Measurements from ENCODE around the gene FREY1.

FREY1 gene

DNA sequence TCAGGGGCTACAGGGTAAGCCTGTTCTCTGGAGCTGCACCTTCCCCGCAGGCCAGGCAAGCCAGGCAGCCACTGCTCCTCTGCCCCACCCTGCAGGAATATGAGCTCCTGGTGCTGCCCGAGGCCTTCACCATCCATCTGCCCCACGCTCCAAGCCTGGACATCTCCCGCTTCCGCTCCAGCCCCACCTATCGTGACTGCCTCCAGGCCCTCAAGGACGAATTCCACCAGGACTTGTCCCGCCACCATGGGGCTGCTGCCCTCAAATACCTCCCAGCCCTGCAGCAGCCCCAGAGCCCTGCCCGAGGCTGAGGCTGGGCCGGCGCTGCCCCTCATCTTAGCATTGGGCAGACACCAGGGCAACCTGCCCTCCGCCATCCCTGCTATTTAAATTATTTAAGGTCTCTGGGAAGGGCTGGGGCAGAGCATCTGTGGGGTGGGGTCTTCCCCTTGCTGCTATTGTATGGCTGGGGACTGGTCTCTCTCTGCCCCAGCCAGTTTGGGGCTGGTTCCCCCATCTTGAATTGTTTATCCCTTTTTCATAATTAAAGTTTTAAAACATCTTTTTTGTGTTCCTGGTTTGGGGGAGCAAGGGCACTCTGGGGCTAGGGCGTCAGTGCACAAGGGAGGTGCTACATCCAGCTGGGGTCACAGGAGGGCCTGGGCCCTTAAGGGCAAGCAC, 21.6 kb upstream of the FREY1 start:
- DNase-seq (ENCODE audit: low read depth in 2 of 2): no peak

DNA sequence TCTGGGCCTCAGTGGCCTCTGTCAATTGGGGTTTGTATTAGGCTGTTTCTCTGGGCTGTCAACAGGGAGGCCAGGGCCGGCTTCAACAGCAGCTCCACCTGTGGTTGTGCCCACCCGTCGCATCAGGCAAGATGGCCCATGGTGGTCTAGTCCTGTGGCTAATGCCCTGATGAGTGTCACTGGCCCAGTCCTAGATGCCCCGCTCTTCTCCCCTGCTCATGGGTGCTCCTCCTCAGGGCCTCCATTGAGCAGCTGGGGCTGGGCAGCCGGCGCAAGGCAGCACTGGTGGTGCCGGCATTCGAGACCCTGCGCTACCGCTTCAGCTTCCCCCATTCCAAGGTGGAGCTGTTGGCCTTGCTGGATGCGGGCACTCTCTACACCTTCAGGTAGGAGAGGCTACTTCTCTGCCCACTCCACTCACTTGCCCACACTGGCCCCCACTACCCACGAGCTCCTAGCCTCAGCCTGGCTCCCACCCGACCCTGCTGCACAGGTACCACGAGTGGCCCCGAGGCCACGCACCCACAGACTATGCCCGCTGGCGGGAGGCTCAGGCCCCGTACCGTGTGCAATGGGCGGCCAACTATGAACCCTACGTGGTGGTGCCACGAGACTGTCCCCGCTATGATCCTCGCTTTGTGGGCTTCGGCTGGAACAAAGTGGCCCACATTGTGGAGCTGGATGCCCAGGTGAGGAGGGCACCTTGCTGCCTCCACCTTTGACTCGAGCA, 20.8 kb upstream of the FREY1 start:
- DNase-seq (ENCODE audit: low read depth in 2 of 2): no peak

DNA sequence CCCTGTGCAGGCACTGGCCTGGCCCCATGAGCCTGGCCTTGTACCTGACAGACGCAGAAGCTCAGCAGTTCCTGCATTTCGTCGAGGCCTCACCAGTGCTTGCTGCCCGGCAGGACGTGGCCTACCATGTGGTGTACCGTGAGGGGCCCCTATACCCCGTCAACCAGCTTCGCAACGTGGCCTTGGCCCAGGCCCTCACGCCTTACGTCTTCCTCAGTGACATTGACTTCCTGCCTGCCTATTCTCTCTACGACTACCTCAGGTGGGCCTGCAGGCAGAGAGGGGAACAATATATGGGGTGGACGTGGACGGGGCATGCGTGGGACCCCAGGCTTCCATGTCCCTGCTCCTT, 20.2 kb upstream of the FREY1 start:
- no peak for DNase-seq (ENCODE audit: low read depth in 2 of 2)

DNA sequence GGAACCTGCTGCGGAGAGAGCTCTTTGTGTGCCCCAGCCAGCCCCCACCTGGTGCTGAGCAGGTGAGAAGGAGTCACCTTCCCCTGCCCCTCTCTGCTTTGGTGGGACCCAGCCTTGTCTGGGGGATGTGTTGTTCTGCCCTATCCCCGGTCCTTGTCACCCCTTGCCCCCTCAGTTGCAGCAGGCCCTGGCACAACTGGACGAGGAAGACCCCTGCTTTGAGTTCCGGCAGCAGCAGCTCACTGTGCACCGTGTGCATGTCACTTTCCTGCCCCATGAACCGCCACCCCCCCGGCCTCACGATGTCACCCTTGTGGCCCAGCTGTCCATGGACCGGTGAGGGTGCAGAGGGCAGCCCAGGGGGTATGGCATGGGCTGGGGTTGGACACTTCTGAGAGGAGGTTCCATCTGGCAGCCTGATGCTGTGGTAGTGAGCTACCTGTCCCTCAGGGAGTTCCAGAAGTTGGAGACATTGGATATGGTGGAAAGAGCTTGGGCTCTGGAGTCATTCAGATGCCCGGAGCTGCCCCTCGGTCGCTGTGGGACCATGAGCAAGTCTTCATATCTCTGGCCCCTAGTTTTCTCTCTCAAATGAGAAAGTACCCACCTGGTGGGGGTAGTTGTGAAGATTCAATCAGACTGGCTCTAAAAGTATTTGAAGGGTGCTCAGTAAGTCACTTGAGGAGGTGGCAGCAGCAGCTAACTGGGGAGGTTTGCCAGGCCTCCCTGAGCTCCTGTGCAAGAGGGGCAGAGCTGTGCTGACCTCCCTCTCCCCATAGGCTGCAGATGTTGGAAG, 19.7 kb upstream of the FREY1 start:
- DNase-seq (ENCODE audit: low read depth in 2 of 2): no peak

DNA sequence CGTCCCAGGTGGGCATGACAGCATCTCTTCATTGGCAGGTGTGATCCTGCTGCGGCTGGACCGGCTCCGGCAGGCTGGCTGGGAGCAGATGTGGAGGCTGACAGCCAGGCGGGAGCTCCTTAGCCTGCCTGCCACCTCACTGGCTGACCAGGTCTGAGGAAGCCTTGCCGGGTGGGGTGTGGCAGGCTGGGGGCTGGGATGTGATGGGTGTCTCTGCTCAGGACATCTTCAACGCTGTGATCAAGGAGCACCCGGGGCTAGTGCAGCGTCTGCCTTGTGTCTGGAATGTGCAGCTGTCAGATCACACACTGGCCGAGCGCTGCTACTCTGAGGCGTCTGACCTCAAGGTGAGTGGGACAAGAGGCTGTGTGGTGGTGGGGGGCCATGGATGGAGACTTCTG, 18.9 kb upstream of the FREY1 start:
- DNase-seq (ENCODE audit: low read depth in 2 of 2): no peak

DNA sequence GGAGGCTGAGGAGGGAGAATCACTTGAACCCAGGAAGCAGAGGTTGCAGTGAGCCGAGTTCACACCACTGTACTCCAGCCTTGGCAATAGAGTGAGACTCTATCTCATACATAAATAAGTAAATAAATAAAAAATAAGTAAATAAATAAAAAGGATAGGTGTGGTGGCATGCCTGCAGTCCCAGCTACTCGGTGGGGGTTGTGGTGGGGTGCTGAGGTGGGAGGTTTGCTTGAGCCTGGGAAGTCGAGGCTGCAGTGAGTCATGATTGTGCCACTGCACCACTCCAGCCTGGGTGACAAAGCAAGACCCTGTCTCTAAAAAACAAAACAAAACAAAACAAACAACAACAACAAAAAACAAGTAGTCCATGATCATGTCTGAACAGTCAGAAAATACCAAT, 18.5 kb upstream of the FREY1 start:
- no peak for DNase-seq (ENCODE audit: low read depth in 2 of 2)

DNA sequence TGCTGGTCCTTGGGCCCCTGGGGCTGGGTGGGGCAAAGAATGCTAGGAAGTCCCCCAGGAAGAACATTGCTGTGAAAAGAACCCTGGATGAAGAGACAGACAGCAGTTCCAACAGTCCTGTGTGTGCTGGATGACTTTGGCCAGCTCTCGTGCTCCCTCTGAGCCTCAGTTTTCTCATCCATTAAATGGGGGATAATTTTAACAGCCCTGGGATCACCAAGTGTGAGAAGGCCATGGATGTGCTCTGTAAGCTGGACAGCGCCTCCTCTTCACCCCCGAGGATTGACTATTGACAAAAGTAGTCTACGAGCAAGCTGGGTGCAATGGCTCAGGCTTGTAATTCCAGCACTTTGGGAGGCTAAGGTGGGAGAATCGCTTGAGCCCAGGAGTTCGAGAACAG, 17.9 kb upstream of the FREY1 start:
- DNase-seq (ENCODE audit: low read depth in 2 of 2): no peak

DNA sequence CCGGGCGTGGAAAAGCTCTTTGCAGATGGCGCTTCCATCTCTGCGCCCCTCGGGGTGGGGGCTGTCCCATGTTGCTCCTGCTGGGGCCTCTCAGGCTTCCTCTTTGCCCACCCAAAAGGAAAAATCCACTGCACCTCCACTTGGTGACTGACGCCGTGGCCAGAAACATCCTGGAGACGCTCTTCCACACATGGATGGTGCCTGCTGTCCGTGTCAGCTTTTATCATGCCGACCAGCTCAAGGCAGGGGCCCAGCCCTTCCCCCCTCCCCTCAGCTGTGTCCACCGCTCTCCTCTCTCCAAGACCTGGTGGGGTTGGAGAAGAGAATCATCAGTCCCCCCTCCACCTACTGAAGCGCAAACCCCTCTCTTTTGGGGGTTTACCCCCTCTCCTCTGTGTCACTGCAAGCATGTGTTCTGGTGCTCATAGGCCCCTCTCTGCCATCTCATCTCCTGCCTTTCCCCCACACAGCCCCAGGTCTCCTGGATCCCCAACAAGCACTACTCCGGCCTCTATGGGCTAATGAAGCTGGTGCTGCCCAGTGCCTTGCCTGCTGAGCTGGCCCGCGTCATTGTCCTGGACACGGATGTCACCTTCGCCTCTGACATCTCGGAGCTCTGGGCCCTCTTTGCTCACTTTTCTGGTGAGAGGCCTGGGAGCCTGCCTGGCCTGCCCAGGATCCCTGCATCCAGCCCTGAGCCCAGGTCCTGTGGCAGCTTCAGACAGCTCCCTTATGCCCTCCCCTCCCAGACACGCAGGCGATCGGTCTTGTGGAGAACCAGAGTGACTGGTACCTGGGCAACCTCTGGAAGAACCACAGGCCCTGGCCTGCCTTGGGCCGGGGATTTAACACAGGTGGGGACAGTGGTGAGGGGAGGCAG, 17.2 kb upstream of the FREY1 start:
- no peak for DNase-seq (ENCODE audit: low read depth in 2 of 2)

DNA sequence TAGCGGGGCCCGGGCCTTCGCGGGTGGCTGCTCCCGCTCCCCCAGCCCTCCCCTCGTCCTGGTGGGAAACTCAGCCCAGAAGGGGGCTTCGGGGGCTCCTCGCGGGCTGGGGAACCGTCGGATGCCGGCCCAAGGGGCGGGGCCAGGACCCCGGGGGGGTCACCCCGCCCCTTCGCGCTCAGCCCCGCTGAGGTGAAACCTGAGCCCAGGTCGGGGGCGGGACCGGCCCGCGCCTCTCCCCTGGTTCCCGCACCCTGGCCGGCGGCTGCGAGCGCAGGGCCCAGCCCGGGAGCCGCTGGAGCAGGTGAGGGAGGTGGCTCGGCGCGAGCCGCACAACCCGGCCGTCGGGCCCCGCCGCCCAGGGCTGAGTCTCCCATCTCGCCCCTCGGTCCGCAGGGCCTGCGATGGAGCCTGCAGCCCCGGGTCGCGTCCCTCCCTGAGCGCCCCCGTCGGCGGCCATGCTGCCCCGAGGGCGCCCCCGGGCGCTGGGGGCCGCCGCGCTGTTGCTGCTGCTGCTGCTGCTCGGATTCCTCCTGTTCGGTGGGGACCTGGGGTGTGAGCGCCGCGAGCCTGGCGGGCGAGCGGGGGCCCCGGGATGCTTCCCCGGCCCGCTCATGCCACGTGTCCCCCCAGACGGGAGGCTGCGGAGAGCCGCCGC, 15.5 kb upstream of the FREY1 start, which contains the start of gene LARGE2:
Gene LARGE2, plus strand, starts transcription at position 232 of the 658 bp plus-strand sequence. Its CDS starts 227 bp downstream, at position 459.
- no peak for DNase-seq (ENCODE audit: low read depth in 2 of 2)

DNA sequence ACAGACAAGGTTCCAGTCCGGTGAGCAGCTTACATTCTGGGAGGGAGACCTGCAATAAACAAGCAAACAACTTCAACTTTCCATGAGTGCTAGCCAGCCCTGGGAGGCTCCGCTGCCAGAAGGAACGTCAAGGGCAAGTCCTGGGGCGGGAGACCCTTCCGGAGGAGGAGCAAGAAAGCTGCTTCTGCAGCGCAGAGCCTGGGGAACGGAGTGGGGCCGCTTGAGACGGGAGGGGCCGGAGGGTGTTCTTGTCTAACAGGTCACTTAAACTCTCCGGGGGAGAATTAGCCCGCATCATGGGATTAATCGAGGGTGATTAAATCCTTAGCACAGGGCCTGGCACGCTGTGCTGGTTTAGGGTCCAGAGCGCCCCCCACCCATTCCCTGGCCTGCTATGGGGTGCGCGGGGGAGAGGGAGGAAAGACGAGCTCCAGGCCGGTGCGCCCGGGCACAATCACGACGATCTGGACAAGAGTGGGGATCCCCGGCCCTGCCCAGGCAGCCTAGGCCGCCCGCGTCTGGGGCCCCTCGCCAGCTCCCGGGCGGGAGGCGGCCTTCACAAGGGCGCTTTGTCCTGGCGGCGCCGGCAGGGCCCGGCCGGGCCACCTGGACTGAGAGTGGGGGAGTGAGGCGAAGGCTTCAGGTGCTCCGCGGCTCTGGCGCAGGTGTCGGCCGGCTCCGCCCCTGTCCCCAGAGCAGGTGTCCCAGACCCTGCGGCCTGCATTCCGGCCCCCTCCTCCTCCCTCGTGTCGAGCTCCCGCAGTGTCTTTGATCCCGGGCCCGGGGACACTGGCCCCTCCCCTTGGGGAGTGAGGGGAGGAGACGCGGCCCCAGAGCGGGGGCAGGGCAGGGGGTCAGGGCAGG, 14.7 kb upstream of the FREY1 start:
- DNase-seq (ENCODE audit: low read depth in 2 of 2): no peak

DNA sequence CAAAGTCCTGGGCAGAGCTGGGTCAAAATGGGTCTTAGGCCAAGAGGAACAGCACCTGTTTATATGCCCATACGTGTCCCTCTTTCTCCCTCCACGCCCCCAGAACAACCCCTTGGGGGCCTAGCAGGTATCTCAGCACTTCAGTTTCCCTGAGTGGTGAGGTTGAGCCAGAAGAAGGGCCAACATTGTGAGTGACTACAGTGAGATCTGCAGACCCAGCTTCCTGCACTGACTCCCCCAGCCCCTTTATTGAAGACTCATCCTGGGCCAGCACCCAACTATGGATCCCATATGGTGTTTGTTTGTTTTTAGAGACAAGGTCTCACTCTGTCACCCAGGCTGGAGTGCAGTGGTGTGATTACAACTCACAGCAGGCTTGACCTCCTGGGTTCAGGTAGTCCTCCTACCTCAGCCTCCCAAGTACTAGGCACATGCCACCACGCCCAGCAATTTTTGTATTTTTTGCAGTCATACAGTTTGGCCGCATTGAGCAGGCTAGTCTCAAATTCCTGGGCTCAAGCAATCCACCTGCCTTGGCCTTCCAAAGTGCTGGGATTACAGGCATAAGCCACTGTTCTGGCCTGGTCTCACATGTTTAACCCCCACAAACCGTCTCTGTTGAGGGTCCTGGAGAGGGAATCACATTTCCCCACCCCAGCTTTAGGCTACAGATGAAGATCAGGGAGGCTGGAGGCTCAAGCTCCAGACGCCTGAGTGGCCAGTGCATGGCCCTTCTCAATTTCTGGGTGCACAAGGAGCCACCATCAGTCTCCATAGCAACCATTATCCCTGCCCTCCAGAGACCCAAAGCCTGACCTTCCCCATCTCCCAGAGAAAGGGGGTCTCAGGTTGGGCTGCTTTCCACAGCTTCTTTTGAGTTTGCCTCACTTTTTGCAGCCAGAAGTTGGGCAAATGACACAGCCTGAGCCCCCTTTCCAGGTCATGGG, 13.7 kb upstream of the FREY1 start:
- no peak for DNase-seq (ENCODE audit: low read depth in 2 of 2)

DNA sequence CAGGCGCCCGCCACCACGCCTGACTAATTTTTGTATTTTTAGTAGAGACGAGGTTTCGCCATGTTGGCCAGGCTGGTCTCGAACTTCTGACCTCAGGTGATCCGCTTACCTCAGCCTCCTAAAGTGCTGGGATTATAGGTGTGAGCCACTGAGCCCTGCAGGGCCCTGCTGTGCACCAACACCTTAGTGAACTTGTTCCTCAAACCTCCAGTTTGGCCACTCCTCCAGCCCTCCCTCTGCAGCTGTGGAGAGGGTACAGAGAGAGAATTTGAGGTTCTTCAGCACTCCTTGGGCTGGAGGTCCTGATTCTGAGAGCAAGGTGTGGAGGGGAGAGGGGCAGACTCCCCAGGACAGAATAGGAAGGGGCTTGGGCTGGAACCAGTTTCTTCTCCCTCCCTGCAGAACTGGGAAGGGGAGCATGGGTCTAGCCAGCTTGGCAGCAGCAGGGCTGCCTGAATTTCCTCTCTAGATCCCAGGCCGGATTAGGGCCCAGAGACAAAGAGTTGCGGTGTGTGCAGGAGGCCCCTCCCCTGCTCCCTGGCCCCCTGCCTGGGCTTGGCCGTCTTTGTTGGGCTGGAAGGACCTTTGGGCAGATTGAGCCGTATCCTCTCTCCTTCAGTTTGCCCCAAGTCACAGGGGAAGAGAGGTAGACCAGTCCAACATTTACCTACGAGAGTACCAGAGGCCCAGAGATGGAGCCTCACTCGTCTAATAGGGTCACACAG, 12.9 kb upstream of the FREY1 start:
- no peak for DNase-seq (ENCODE audit: low read depth in 2 of 2)

DNA sequence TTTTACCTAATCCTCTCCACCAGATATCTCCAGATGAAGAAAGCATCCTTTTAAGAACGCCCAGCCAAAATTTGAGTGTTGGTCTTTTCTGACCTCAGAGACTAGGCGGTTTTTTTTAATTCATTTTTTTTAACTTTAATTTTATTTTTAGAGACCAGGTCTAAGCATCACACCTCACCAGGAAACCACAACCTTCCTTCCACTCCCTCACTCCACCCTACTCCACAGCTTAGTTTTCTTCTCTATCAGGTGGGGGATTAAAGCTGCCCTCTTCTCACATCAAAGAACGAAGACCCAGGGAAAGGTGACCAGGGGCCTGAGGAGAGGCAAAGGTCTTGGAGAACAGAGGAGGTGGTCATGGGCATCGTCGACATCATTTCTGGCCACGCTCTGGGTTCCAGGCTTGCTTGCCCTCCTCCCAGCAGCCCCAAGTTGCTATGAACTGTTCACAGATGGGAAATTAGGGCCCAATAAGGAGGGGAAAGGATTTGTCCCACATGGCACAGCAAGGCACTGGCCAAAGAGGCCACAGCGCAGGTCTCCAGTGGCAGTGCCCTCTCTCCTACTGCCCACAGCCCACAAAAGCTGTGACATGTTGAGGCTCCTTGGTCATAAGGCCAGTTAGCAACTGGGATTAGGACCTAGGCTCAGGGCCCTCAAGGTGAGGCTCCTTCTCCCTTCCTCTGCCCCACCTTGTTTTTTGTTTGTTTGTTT, 12.0 kb upstream of the FREY1 start:
- no peak for DNase-seq (ENCODE audit: low read depth in 2 of 2)

DNA sequence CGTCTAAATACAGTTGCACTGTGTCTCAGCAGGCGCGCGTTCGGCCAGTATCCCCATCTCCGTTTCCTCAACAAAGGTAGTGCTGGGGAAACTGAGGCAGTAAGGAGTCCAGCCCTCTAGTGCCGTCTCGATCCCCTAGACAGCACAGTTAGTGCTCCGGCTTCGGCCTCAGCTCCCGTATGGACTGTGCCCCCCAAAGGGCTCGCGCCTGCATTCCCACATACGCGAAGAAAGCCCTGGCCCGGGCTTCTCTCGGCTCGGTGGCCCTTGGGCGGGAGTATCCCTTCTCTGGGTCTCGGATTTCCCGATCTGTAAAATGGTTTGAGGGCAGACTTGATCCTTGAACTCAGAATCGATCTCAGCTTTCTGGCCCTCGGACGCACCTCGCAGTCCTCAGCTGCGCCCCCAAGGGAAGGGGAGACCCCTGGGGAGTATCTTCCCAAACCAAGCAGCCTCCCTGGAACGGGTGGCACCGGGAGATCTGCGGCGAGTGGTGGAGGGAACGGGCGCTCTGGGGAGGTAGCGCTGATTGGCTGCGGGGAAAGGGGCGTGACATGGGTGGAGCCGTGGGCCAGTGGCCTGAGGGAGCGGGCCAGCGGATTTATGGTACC, 11.4 kb upstream of the FREY1 start:
- DNase-seq (ENCODE audit: low read depth in 2 of 2): peak; percentile 27 to 34

DNA sequence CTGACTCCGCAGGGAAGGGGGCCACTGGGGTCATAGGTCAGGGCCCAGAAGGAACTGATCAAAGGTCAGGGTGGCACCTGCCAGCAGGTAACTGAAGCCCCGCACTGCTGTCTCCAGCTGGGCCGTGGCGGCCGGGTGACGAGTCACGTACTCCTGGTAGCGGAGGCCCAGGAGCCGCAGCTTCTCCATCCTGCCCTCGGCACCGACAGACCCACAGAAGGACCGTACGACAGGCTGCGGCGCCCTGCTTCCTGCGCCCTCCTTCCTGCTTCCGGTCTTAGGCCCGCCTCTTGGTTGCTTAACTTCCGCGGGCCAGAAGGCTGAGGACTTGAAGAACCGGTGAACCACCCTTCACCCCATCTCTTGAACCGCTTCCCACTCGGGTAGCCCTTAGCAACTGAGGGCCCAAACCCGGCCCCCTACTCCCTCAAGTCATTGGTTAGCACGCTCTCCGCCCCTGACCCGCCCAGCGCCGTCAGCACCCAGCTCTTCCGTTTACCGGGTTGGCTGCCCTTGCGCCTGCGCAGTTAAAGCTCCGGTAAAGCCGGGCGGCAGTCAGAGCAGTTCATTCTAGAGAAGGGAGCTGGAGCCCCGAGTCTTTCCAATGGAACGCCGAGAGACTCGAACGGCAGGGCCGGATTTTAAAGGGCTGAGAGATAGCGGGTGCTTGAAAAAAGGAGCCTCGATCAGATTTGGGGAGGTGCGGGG, 10.7 kb upstream of the FREY1 start, which contains the start of gene PEX16:
Gene PEX16, minus strand, starts transcription at position 255 of the 708 bp plus-strand sequence. Its CDS starts 66 bp downstream, at position 189.
- DNase-seq (ENCODE audit: low read depth in 2 of 2): peak; percentile 99

DNA sequence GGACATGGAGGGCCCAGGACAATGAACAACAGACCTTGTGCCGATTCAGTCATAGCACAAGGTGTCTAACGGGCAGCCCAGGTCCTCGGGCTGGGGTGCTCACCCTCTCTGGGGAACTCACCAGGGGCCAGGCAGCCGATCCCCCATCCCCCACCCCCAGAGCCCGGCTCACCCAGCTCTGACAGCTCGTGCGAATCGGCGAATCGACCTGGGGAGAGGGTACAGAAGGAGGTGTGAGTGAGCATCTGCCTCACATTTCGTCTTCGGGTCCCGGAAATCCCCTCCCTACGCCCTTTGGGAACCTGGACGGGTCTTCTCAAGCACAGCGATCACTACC, 10.2 kb upstream of the FREY1 start:
- DNase-seq (ENCODE audit: low read depth in 2 of 2): no peak

DNA sequence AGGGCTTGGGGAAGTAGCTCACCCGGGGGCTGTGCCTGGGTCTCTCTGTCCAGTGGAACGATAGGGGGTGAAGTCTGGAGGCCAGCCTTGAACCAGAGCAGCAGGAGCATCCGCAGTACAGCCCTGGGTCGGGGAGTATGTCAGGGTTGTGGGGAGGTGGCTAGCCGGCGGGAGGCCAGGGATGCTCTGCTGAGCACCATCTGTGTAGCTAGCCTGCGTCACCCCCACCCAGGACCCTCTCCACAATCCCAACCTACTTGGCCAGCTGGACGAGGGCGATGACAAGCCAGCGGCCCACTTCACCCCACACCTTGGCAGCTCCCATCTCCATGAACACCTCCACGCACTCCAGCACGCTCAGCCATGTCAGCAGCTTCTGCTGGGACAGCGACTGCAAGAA, 8.4 kb upstream of the FREY1 start:
- no peak for DNase-seq (ENCODE audit: low read depth in 2 of 2)
